ENCODE data around the gene MOB2.

MOB2 gene, protein sequence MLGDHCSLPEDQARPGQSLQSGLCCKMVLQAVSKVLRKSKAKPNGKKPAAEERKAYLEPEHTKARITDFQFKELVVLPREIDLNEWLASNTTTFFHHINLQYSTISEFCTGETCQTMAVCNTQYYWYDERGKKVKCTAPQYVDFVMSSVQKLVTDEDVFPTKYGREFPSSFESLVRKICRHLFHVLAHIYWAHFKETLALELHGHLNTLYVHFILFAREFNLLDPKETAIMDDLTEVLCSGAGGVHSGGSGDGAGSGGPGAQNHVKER

GRCh38 chr11:1486054-1486825, at the start of gene MOB2:
TSS of gene MOB2 (minus strand) at chr11:1486779. CDS start at chr11:1486556, 223 bp downstream.
- no peak for DNase-seq

DNA sequence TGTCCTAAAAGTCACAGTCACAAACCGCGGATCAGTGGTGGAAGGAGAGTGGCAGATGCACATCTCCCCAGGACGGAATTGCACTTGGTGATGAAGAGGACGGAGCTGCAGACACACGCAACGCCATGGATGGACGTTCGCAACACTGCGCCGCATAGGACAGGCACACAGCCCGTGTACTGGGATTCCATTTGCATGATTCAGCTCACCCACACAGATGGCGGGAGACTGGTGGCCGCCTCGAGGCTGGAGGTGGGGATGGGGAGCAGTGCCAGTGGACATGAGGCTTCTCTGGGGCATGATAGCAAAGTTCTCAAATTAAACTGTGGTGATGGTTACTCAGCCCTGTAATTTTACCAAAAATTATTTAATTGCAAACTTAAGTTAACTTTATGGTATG, 48.1 kb upstream of the MOB2 start:
- DNase-seq, result no peak

DNA sequence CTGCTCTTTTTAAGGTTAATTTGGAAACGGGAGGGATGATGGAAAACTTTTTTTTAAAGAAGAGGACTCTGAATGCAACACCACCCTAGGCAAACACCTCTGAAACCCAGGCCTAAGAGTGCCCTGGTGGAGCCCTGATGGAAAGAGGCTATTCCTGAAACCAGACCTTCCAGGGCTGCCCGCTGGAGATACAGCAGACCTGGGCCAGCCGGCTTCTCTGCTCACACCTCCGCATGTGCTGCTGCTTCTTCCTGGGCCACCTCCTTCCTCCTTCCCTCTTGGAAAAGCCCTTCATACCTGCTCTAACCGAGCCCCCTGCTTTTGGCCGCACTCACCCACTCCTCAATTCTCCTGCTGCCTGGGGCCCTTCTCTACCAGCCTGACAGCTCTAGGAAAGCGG, 47.6 kb upstream of the MOB2 start:
- no peak for DNase-seq

GRCh38 chr11:1533342-1533725, 46.8 kb upstream of the MOB2 start:
- DNase-seq, result no peak

GRCh38 chr11:1532606-1533341, 46.2 kb upstream of the MOB2 start:
- DNase-seq, result no peak

DNA sequence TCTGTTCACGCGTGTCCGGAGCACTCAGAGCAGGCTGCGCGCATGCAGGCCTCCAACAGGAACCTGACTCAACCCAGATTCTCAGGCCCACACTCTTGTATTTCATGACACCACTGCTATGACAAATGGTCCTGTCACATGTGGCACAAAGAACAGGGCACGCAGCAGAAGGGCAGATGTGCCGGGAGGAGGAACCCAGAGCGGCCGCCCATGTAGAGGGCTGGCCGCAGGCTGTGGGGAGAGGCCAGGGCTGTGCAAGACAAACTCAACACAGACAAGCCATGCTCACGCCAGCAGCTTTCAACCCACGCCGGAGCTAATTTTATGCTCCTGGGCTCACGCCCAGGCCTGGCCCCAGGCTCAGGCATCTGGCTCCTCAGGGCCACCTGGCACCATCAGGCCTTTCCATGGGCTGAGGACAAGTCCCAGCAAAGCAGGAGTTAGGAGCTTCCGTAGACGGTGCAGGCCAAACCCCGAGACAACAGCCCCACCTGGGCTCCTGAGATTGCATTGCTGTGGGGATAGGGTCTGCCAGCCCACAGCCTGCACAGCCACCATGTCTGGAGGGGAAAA, 45.5 kb upstream of the MOB2 start:
- no peak for DNase-seq

- no peak for DNase-seq
Measured at GRCh38 chr11:1531449-1532013, 45.0 kb upstream of the MOB2 start.

GRCh38 chr11:1530686-1531448, 44.3 kb upstream of the MOB2 start:
- DNase-seq, result no peak

GRCh38 chr11:1529774-1530173, 43.2 kb upstream of the MOB2 start:
- no peak for DNase-seq

GRCh38 chr11:1529286-1529685, 42.7 kb upstream of the MOB2 start:
- no peak for DNase-seq

- no peak for DNase-seq
Measured at GRCh38 chr11:1528710-1529109, 42.1 kb upstream of the MOB2 start.

DNA sequence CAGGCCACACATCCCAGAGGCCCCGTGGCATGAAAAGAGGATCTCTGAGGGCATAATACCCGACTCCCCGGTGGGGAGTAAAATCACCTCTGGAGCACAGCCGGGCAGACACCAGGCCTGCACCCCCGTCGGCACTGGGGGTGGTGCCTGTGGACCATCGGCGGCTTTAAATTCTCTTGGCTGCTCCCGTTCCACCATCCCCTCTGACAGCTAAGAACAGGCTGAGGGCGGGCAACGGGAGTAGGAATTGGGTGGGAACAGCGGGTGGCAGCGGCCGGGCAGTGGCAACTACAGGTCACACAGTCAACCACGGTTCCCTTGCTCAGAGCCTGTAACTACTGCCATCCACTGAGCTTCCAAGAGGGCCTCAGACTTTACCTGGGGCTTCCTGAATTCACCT, 40.2 kb upstream of the MOB2 start:
- DNase-seq, result no peak

- DNase-seq, result no peak
Measured at GRCh38 chr11:1523779-1524178, 37.2 kb upstream of the MOB2 start.

DNA sequence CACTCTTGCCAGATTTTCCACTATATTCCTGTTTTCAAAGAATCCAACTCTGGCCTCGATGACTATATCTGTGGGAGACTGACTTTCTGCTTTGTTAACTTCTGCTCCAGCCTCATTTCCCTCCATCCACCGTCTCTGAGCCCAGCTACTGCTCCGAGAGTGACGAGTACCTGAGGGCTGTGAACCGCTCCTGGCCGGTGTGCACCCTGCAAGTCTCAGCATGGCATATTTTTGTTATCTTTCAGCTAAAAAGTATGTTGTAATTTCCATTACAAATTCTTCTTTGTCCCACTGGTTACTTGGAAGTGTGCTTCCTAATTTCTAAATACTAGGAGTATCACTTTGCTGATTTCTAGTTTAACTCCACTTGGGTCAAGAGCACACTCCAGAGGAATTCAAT, 36.5 kb upstream of the MOB2 start:
- DNase-seq, result no peak

GRCh38 chr11:1522081-1522424, 35.5 kb upstream of the MOB2 start:
- no peak for DNase-seq

- no peak for DNase-seq
Measured at GRCh38 chr11:1521382-1522080, 35.0 kb upstream of the MOB2 start.

DNA sequence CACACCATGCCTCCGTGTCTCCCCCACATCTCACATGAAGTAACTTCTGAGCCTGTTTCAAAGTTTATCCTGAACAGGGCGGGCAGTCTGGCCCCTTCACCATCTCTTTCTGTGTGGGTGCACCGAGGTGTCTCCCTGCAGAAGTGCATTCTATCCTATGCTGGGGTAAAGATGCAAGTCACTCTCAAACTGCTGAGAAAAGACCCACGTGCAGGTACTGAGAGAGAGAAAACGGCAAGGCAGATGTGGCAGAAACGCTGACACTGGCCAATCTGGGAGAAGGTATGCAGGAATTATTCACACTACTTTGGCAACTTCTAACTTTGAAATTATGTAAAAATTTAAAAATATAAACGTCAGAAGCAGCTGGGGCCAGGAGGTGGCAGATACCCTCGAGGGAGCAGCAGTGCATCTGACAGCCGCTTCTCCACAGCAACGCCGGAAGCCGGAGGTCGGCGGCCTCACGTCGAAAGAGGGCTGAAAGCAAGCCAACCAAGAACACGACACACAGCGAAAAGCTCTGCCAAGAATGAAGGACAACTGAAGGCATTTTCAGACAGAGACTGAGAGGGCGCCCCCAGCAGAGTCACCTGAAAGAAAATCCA, 34.2 kb upstream of the MOB2 start:
- DNase-seq, result no peak

GRCh38 chr11:1520209-1520662, 33.7 kb upstream of the MOB2 start:
- DNase-seq, result no peak

DNA sequence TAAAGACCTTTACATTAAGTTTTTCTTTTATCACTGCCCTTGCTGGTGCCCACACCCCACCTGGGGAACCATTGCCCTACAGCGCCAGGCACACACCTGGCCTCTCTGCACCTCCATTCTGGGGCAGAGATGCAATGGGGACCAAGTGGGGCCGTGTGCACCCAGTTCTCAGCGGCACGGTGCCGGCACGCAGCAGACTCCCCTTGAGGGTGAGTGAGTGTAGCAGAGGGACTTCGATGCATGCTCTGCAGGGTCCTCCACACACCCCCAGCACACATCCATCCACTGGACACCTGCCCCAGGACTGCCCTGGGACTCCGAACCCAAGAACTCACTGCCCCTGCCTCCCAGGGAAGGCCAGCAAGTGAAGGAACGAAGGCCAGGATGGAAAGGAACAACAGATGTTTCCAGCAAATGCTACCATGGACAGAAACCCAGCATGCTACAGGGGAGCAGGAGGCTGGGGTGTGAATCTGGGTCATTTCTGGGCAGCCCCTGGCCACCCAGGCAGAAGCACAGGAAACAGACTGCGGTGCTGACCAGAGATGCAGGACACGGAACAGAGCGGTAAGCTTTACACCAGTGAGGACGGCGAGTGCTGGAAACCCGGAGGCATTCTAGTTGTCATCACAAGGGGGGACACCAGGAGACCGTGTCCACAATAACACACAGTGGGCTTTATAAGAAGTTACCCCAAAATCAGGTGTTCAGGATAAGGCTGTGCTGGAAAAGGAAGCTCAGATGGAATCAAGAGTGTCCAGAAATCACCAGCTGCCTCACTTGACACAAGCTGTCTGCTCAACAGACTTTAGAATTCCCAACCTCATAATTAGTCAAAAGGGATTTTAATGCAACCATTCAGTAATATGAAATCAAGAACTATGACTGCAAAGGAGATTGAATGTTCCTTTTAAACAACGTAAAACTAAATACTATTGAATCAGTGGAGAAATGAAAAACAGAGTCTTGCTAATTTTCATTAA, 32.7 kb upstream of the MOB2 start:
- no peak for DNase-seq

DNA sequence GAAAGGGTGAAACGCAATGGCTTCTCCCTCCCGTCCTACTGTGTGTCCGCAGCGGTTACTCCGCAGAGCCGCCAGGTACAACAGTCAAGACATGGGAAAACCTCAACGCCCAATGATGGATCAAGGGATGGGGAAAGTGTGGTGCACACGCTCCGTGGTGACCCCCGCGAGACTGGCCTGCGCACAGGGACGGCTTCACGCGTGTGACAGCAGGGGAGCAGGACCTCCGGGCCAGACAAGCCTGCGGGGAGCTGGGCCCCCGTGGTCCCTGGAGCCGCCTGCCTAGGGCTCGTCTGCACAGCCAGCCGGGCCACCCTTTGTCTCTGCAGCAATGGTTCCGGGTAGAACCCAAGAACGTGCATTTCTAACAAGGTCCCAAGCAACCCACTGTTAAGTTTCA, 31.7 kb upstream of the MOB2 start:
- DNase-seq, result no peak

Data from activated T-cell treated with anti-CD3 and anti-CD28 coated beads, Interleukin-2, amount 50 U/mL, for 48 hours (primary cell).